GM12872 (cell line): ENCODE data around the gene LSM5.

Experiments used
- TF ChIP-seq, protein P1 (sequence below): IDR thresholded peaks from 3 replicates; pipeline ENCODE4 v1.5.1; 2011; ENCODE audit warnings: low read depth, mild to moderate bottlenecking, low read length, moderate library complexity; ENCODE audit not compliant: insufficient read depth

LSM5 gene

GRCh38 chr7:32532716-32533115, 42.5 kb upstream of the LSM5 start:
- TF ChIP-seq, protein P1, sequence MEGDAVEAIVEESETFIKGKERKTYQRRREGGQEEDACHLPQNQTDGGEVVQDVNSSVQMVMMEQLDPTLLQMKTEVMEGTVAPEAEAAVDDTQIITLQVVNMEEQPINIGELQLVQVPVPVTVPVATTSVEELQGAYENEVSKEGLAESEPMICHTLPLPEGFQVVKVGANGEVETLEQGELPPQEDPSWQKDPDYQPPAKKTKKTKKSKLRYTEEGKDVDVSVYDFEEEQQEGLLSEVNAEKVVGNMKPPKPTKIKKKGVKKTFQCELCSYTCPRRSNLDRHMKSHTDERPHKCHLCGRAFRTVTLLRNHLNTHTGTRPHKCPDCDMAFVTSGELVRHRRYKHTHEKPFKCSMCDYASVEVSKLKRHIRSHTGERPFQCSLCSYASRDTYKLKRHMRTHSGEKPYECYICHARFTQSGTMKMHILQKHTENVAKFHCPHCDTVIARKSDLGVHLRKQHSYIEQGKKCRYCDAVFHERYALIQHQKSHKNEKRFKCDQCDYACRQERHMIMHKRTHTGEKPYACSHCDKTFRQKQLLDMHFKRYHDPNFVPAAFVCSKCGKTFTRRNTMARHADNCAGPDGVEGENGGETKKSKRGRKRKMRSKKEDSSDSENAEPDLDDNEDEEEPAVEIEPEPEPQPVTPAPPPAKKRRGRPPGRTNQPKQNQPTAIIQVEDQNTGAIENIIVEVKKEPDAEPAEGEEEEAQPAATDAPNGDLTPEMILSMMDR = no peak

- TF ChIP-seq, protein P1 = no peak
Observed at GRCh38 chr7:32532086-32532485, 41.9 kb upstream of the LSM5 start.

GRCh38 chr7:32531402-32531801, 41.2 kb upstream of the LSM5 start:
- TF ChIP-seq, protein P1 = no peak

DNA sequence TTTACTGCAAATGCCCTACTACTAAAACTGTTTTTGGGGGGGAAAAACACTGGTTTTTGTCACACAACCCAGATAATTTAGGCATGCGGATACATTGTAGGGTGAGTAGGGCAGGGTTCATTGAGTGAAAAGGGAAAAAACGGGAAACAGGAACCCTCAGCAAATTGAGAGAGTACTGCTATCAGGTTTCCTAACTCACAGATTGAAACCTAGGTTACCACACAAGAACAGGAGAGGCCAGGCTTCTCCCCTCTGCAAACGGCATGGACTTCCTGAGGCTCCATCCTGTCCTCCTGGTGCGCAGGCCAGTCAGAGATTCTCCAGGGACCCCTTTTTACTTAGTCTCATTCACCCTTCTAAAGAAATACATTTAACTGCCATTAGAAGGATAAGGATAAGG, 35.7 kb upstream of the LSM5 start:
- TF ChIP-seq, protein P1 = no peak

GRCh38 chr7:32524631-32525030, 34.5 kb upstream of the LSM5 start:
- TF ChIP-seq, protein P1 = no peak

DNA sequence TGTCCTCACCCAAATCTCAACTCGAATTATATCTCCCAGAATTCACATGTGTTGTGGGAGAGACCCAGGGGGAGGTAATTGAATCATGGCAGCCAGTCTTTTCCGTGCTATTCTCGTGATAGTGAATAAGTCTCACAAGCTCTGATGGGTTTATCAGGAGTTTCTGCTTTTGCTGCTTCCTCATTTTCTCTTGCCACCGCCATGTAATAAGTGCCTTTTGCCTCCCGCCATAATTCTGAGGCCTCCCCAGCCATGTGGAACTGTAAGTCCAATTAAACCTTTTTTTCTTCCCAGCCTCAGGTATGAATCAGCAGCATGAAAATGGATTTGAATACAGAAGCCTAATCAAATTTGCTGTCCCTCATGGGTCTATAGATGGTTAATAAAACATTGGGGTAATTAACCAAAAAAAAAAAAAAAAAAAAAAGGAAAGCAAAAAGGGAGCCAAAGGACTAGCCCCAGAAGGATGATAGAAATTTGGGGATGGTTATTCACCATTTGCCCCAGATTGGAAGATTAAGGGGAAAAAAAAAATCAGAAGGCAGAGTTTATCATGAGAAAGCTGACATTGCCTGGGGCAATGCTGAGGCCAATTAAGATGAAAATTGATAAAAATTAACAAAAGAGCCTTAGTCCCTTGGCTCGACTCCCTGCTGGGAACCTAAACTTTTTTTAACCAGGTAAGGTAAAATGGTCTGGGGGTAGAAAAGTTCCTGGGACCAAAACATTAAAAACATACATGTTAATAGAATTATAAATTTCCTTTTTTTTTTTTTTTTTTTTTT, 32.8 kb upstream of the LSM5 start:
- TF ChIP-seq, protein P1 = no peak

DNA sequence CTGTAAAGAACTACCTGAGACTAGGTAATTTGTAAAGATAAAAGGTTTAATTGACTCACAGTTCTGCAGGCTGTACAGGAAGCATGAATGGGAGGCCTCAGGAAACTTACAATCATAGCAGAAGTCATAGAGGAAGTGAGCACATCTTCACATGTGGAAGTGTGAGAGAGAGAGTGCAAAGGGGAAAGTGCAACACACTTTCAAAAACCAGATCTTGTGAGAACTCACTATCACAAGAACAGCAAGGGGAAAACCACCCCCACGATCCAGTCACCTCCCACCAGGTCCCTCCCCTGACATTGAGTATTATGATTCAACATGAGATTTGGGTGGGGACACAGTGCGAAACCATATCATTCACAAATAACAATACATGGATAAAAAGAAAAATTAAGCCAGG, 29.6 kb upstream of the LSM5 start:
- TF ChIP-seq, protein P1 = no peak
